ENCODE data around the gene ADAMTSL1. TPM values are rescaled to one million over a fixed set of nuclear protein-coding genes. Genes with fewer than 3 reads are reported as not detected.

The ADAMTSL1 gene
- total RNA-seq, 1 donor from 2014 or later, result 1.6 TPM

- DNase-seq (ENCODE audit: low read depth) (no peak), FAIRE-seq (no peak)
- no peak overlapping the region for H3K4me3 ChIP-seq (ENCODE audit: low read depth, low read length)
- H3K27me3 ChIP-seq (ENCODE audit: control insufficient read depth, insufficient read depth, low read length), result no peaks in the 10 kb centered on the region
- no peak for TF ChIP-seq CTCF (IDR thresholded peaks at IDR 0.05; ENCODE audit: insufficient read depth, low read length, severe bottlenecking)
- no peaks in the 10 kb centered on the region for H3K36me3 ChIP-seq (ENCODE audit: control insufficient read depth, insufficient read depth, low read length)
These were observed 62.6 kb downstream of the ADAMTSL1 start for GRCh38 chr9:18536554-18536953.

- no peaks in the 10 kb centered on the region for H3K27me3 ChIP-seq (ENCODE audit: control insufficient read depth, insufficient read depth, low read length)
- no peak overlapping the region for H3K4me3 ChIP-seq (ENCODE audit: low read depth, low read length)
- TF ChIP-seq CTCF (IDR thresholded peaks at IDR 0.05; ENCODE audit: insufficient read depth, low read length, severe bottlenecking), result no peak
- FAIRE-seq, result peak; percentile 43
- H3K36me3 ChIP-seq (ENCODE audit: control insufficient read depth, insufficient read depth, low read length), result no peaks in the 10 kb centered on the region
- no peak for DNase-seq (ENCODE audit: low read depth)
These were observed 65.3 kb downstream of the ADAMTSL1 start for GRCh38 chr9:18539203-18539693.

- FAIRE-seq, result no peak
- TF ChIP-seq CTCF (IDR thresholded peaks at IDR 0.05; ENCODE audit: insufficient read depth, low read length, severe bottlenecking), result no peak
These were observed 69.0 kb downstream of the ADAMTSL1 start for GRCh38 chr9:18542837-18543405.

GRCh38 chr9:18543406-18544192 lies 69.6 kb downstream of the ADAMTSL1 start:
- no peak overlapping the region for H3K4me3 ChIP-seq (ENCODE audit: low read depth, low read length)
- no peaks in the 10 kb centered on the region for H3K27me3 ChIP-seq (ENCODE audit: control insufficient read depth, insufficient read depth, low read length)
- FAIRE-seq (no peak), DNase-seq (ENCODE audit: low read depth) (peak; percentile 33)
- TF ChIP-seq CTCF (IDR thresholded peaks at IDR 0.05; ENCODE audit: insufficient read depth, low read length, severe bottlenecking), result no peak
- H3K36me3 ChIP-seq (ENCODE audit: control insufficient read depth, insufficient read depth, low read length), result no peaks in the 10 kb centered on the region

More at GRCh38 chr9:18542837-18543405, 69.0 kb downstream of the ADAMTSL1 start:
- H3K36me3 ChIP-seq (ENCODE audit: control insufficient read depth, insufficient read depth, low read length), result no peaks in the 10 kb centered on the region
- DNase-seq (ENCODE audit: low read depth), result no peak
- H3K27me3 ChIP-seq (ENCODE audit: control insufficient read depth, insufficient read depth, low read length), result no peaks in the 10 kb centered on the region
- H3K4me3 ChIP-seq (ENCODE audit: low read depth, low read length), result no peak overlapping the region

- H3K27me3 ChIP-seq (ENCODE audit: control insufficient read depth, insufficient read depth, low read length), result no peaks in the 10 kb centered on the region
- H3K36me3 ChIP-seq (ENCODE audit: control insufficient read depth, insufficient read depth, low read length), result no peaks in the 10 kb centered on the region
- no peak overlapping the region for H3K4me3 ChIP-seq (ENCODE audit: low read depth, low read length)
- FAIRE-seq, result no peak
- TF ChIP-seq CTCF (IDR thresholded peaks at IDR 0.05; ENCODE audit: insufficient read depth, low read length, severe bottlenecking), result no peak
- peak; percentile 36 for DNase-seq (ENCODE audit: low read depth)
These were observed 70.5 kb downstream of the ADAMTSL1 start for GRCh38 chr9:18544456-18544855.

Measured in bronchial epithelial cell (primary cell).